Uterus (tissue), 2 donors: ENCODE measurements around the gene PDGFD.

Source experiments
- POLR2A ChIP-seq, 2 donors: fragments of 450-650 bp; IDR thresholded peaks; one replicate each; pipeline ENCODE4 v1.6.1; 2016; ENCODE audit warnings: antibody characterized with exemption in 2 of 2, mild to moderate bottlenecking in 1 of 2, moderate library complexity in 1 of 2
- TF ChIP-seq, protein P1 (sequence below), 4 experiments: fragments of 200-600 bp in 2 of 4; fragments of 450-650 bp in 2 of 4; sonication (generic) in 2 of 4; IDR thresholded peaks; one replicate each; pipeline ENCODE4 v1.5.1; 2016 to 2019; ENCODE audit warnings: antibody characterized with exemption in 4 of 4, mild to moderate bottlenecking in 2 of 4, moderate library complexity in 1 of 4

- TF ChIP-seq, protein P1, sequence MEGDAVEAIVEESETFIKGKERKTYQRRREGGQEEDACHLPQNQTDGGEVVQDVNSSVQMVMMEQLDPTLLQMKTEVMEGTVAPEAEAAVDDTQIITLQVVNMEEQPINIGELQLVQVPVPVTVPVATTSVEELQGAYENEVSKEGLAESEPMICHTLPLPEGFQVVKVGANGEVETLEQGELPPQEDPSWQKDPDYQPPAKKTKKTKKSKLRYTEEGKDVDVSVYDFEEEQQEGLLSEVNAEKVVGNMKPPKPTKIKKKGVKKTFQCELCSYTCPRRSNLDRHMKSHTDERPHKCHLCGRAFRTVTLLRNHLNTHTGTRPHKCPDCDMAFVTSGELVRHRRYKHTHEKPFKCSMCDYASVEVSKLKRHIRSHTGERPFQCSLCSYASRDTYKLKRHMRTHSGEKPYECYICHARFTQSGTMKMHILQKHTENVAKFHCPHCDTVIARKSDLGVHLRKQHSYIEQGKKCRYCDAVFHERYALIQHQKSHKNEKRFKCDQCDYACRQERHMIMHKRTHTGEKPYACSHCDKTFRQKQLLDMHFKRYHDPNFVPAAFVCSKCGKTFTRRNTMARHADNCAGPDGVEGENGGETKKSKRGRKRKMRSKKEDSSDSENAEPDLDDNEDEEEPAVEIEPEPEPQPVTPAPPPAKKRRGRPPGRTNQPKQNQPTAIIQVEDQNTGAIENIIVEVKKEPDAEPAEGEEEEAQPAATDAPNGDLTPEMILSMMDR (IDR thresholded peaks at IDR 0.05): no peak
- no peak for TF ChIP-seq POLR2A (IDR thresholded peaks at IDR 0.05)
These were observed 169.9 kb downstream of the PDGFD start for GRCh38 chr11:103994094-103994493.
